GM12878 (cell line): ENCODE measurements around the gene SEMA4D. TPM values are rescaled to one million over a fixed set of nuclear protein-coding genes. Genes with fewer than 3 reads are reported as not detected.

Experiments
- ATAC-seq: fragments of 200-7000 bp; cut with Tn5 transposase; 3 replicates; pipeline ENCODE4 v1.9.1; 2020; ENCODE audit warnings: mild to moderate bottlenecking, moderate library complexity
- BruUV-seq: library from RNA; stranded (reverse); fragments of 400-500 nt; replicated peaks from 2 replicates; lab custom pipeline; 2021; lab: Mats Ljungman, UMichigan
- CTCF ChIA-PET: fragments of 300-600 bp; sonication (Branson Sonifier 250); formaldehyde crosslinking; extraction: SDS; loops from one replicate; lab custom pipeline; 2021; ENCODE audit warnings: inconsistent platforms; lab: Yijun Ruan, JAX
- POLR2A ChIA-PET: fragments of 350-600 bp; formaldehyde crosslinking; extraction: SDS; loops from one replicate; lab custom pipeline; 2021; ENCODE audit warnings: inconsistent platforms; lab: Charles Lee
- RAD21 ChIA-PET: fragments of 300-600 bp; sonication (Branson Sonifier 250); formaldehyde crosslinking; loops from one replicate; lab custom pipeline; 2023; ENCODE audit warnings: antibody characterized with exemption; ENCODE audit not compliant: unreplicated experiment; lab: Charles Lee
- SMC1A ChIA-PET: fragments of 300-600 bp; sonication (Branson Sonifier 250); formaldehyde crosslinking; loops from one replicate; lab custom pipeline; 2023; ENCODE audit not compliant: unreplicated experiment, uncharacterized antibody; lab: Charles Lee
- DNase-seq: peaks from one replicate; pipeline ENCODE4 v3.0.0-alpha.2; 2011; ENCODE audit warnings: low read depth, low spot score
- FAIRE-seq: peaks from 3 replicates; lab custom pipeline; 2011; peaks lifted over from hg19 to GRCh38; lab: Jason Lieb, UNC
- H2AFZ ChIP-seq: 2 replicates; pipeline ENCODE4 v1.6.0; 2011; ENCODE audit warnings: low read depth, low read length, control low read depth; ENCODE audit not compliant: control insufficient read depth
- H3K27ac ChIP-seq: 2 replicates; pipeline ENCODE4 v1.5.1; 2011; ENCODE audit warnings: control low read depth; ENCODE audit not compliant: control insufficient read depth, insufficient read depth
- H3K27me3 ChIP-seq, 2 experiments: replicated peaks in 1 of 2; 2 replicates each; pipeline versions ENCODE4 v1.6.0 to v1.6.1; 2011; ENCODE audit warnings: low read length in 1 of 2; ENCODE audit not compliant: control insufficient read depth in 2 of 2, insufficient read depth in 2 of 2
- H3K36me3 ChIP-seq, 2 experiments: 2 replicates each; pipeline ENCODE4 v1.5.1; 2011; ENCODE audit warnings: low read length in 1 of 2; ENCODE audit not compliant: control insufficient read depth in 2 of 2, insufficient read depth in 2 of 2
- H3K4me1 ChIP-seq: 2 replicates; pipeline ENCODE4 v1.6.1; 2011; ENCODE audit warnings: mild to moderate bottlenecking, low read length, moderate library complexity, mixed read lengths; ENCODE audit not compliant: control insufficient read depth, insufficient read depth
- H3K4me2 ChIP-seq: 2 replicates; pipeline ENCODE4 v1.6.0; 2011; ENCODE audit warnings: control low read depth; ENCODE audit not compliant: control insufficient read depth, insufficient read depth
- H3K4me3 ChIP-seq: fragments of 200-600 bp; sonication (generic); 2 replicates; pipeline ENCODE4 v1.5.1; 2016
- H3K79me2 ChIP-seq: 2 replicates; pipeline ENCODE4 v1.6.0; 2011; ENCODE audit warnings: low read length; ENCODE audit not compliant: control insufficient read depth, insufficient read depth
- H3K9ac ChIP-seq: 2 replicates; pipeline ENCODE4 v1.8.0; 2011; ENCODE audit warnings: low read length, control low read depth, mixed read lengths; ENCODE audit not compliant: control insufficient read depth, insufficient read depth
- H3K9me3 ChIP-seq: replicated peaks from 3 replicates; pipeline ENCODE4 v1.5.1; 2011; ENCODE audit warnings: mild to moderate bottlenecking, low read length; ENCODE audit not compliant: control insufficient read depth, insufficient read depth
- H4K20me1 ChIP-seq: 2 replicates; pipeline ENCODE4 v1.6.0; 2011; ENCODE audit not compliant: control insufficient read depth, insufficient read depth
- CBX5 ChIP-seq: sonication (generic); IDR thresholded peaks from 2 replicates; pipeline ENCODE4 v1.6.1; 2016; ENCODE audit warnings: low read depth, moderate library complexity, mild to moderate bottlenecking, inconsistent platforms
- CEBPB ChIP-seq, 2 experiments: fragments of 150-350 bp in 1 of 2; IDR thresholded peaks; 2 replicates each; pipeline ENCODE4 v1.6.1; 2012 to 2014; ENCODE audit warnings: low read depth in 2 of 2, low read length in 2 of 2, borderline replicate concordance in 1 of 2, inconsistent platforms in 1 of 2
- CREB1 ChIP-seq: IDR thresholded peaks from 2 replicates; pipeline ENCODE4 v1.6.1; 2012; ENCODE audit warnings: low read depth, mild to moderate bottlenecking, inconsistent platforms
- CREM ChIP-seq: IDR thresholded peaks from 2 replicates; pipeline ENCODE4 v1.6.1; 2014; ENCODE audit warnings: antibody characterized with exemption, low read depth
- HDAC2 ChIP-seq: fragments of 200-600 bp; sonication (generic); IDR thresholded peaks from 2 replicates; pipeline ENCODE4 v1.6.1; 2017
- NKRF ChIP-seq: fragments of 450-650 bp; conservative IDR thresholded peaks from 2 replicates; pipeline ENCODE4 v1.6.1; 2017; ENCODE audit warnings: mild to moderate bottlenecking, moderate library complexity
- PAX5 ChIP-seq: IDR thresholded peaks from 2 replicates; pipeline ENCODE4 v1.6.1; 2011; ENCODE audit warnings: low read depth, low read length, borderline replicate concordance
- PKNOX1 ChIP-seq: fragments of 450-650 bp; IDR thresholded peaks from 2 replicates; pipeline ENCODE4 v1.6.1; 2016; ENCODE audit warnings: mild to moderate bottlenecking
- ZNF217 ChIP-seq: fragments of 450-650 bp; IDR thresholded peaks from 2 replicates; pipeline ENCODE4 v1.6.1; 2017; ENCODE audit warnings: antibody characterized with exemption, mild to moderate bottlenecking
- WGBS: methylation state at CpG from one replicate; pipeline ENCODE4 v1.1.6; 2016; ENCODE audit warnings: low lambda C conversion rate; ENCODE audit not compliant: insufficient replicate concordance, insufficient coverage; ENCODE audit errors: missing lambda C conversion rate; 5-methylcytosine and 5-hydroxymethylcytosine counted together
- in situ Hi-C: fragments of 300-500 bp; cut with MboI; formaldehyde crosslinking; loops from 9 replicates; pipeline ENCODE4 v1.14.3; 2018; ENCODE audit warnings: mixed read lengths
- intact Hi-C: fragments of 100-400 bp; cut with micrococcal nuclease; formaldehyde crosslinking; loops from one replicate; pipeline ENCODE4 v1.14.2; 2022; ENCODE audit not compliant: unreplicated experiment
- polyA plus RNA-seq, 11 experiments: library from polyadenylated mRNA; depleted of rRNA in 4 of 11; unstranded in 6 of 11; stranded (reverse) in 5 of 11; fragments of >200 nt; fragmentation: Nextera tagmentation in 4 of 11; fragmentation: Illumina TruSeq in 1 of 11; extraction: Ambion mirVana in 4 of 11; extraction: Trizol in 1 of 11; gene quantifications; 1 replicate in 1 of 11; 2 replicates in 10 of 11; pipeline versions ENCODE4 v1.2.1 to v1.2.3, GENCODE V29; 2011 to 2016; ENCODE audit warnings: inconsistent platforms in 2 of 11, missing spikeins in 2 of 11, low read depth in 1 of 11
- total RNA-seq, 4 experiments: library from RNA; depleted of rRNA in 3 of 4; stranded (reverse); fragments of >200 nt in 3 of 4; fragmentation: Illumina TruSeq in 1 of 4; extraction: Trizol in 1 of 4; gene quantifications; 2 replicates each; pipeline versions ENCODE4 v1.2.1 to v1.2.3, GENCODE V29; 2013 to 2021

SEMA4D gene
- total and polyA plus RNA-seq, 10 of the 15 experiments (the other 5 are each of a cell fraction or from before 2014, with no cell fraction given) = 15.1 to 136 (median 39.6) TPM

DNA sequence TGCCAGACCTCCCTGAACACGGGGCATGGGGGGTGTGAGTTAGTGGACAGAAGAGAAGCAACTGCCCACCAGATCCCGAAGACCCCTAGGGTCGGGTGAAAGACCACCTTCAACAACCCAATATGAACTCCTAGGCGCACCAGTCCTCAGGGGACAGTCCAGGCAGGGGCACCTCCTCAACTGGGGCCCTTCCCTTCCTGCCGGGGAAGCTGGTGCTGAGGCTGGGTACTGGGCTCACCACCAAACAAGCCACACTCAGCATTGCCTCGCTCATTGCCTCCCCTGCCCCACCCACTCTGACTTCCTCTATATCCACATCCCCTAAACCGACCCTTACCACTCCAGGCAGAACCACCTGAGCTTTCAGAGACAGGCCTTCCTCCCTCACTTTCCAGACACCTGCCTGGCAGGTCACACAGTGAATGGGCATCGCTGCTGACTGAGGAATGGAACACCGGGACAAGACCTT lies 42.5 kb downstream of the SEMA4D start:
- no peak overlapping the region for H3K4me2 ChIP-seq
- H3K9me3 ChIP-seq = no peaks in the 10 kb centered on the region
- peaks cover 25 to 29% of the 10 kb centered on the region in 2 experiments for H3K36me3 ChIP-seq
- DNase-seq = no peak
- intact Hi-C loops (no loop called here), in situ Hi-C loops (no loop called here)
- H3K4me1 ChIP-seq = peaks cover 8% of the 10 kb centered on the region; the same call in 1 of the 2 replicates
- no TSS peak for BruUV-seq
- ChIA-PET CTCF (no interaction called here), SMC1A (no interaction called here), RAD21 (interaction anchor here (1.1 to 1.3 kb wide), 2 partner anchors 12 to 94 kb away, joined by 3 read pairs; no protein-coding TSS in a partner anchor), POLR2A (interaction anchor here (1.2 kb wide), 1 partner anchor 9 kb away, joined by 4 read pairs; no protein-coding TSS in a partner anchor)
- ATAC-seq = no peak
- no peak overlapping the region for H3K9ac ChIP-seq
- peaks cover 42% of the 10 kb centered on the region for H3K79me2 ChIP-seq
- H2AFZ ChIP-seq = no peak overlapping the region
- WGBS = 50% methylated on average over 9 of the region's 9 CpGs
- FAIRE-seq = no peak
- H4K20me1 ChIP-seq = 0 out of 2 replicates have a peak, but pooled peaks cover 2% of the 10 kb centered on the region
- no peak overlapping the region for H3K27ac ChIP-seq
- no peak for TF ChIP-seq CREB1
- TF ChIP-seq NKRF = no peak
- TF ChIP-seq HDAC2 = no peak
- TF ChIP-seq CEBPB (IDR thresholded peaks at IDR 0.05; ENCODE audit: borderline replicate concordance in 1 of 2, low read depth in 2 of 2, low read length in 2 of 2) = no peak
- TF ChIP-seq ZNF217 = no peak
- TF ChIP-seq CBX5 = no peak
- TF ChIP-seq PKNOX1 = no peak
- no peak for TF ChIP-seq CREM
- TF ChIP-seq PAX5 = no peak
- no peaks in the 10 kb centered on the region for H3K27me3 ChIP-seq
- no peak overlapping the region for H3K4me3 ChIP-seq
